ENCODE measurements around the gene STX10.

Gene STX10

GRCh38 chr19:13164343-13165161 is 14.4 kb upstream of the STX10 start:
- no peaks in the 10 kb centered on the region for H3K9me2 ChIP-seq (ENCODE audit: low read depth, low read length)
- no peaks in the 10 kb centered on the region for H3K27me3 ChIP-seq (ENCODE audit: insufficient read depth, low read length)
- peak overlapping the region; percentile 55 for H3K4me2 ChIP-seq (ENCODE audit: low read length)
- H3K79me2 ChIP-seq (ENCODE audit: insufficient read depth, low read length) = no peaks in the 10 kb centered on the region
- no peak for TF ChIP-seq EZH2 (IDR thresholded peaks at IDR 0.05; ENCODE audit: borderline replicate concordance, low read length)
- TF ChIP-seq, protein P1, sequence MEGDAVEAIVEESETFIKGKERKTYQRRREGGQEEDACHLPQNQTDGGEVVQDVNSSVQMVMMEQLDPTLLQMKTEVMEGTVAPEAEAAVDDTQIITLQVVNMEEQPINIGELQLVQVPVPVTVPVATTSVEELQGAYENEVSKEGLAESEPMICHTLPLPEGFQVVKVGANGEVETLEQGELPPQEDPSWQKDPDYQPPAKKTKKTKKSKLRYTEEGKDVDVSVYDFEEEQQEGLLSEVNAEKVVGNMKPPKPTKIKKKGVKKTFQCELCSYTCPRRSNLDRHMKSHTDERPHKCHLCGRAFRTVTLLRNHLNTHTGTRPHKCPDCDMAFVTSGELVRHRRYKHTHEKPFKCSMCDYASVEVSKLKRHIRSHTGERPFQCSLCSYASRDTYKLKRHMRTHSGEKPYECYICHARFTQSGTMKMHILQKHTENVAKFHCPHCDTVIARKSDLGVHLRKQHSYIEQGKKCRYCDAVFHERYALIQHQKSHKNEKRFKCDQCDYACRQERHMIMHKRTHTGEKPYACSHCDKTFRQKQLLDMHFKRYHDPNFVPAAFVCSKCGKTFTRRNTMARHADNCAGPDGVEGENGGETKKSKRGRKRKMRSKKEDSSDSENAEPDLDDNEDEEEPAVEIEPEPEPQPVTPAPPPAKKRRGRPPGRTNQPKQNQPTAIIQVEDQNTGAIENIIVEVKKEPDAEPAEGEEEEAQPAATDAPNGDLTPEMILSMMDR (IDR thresholded peaks at IDR 0.05; ENCODE audit: low read length) = no peak
- H3K4me3 ChIP-seq (ENCODE audit: low read depth, low read length, poor library complexity, severe bottlenecking) = peak overlapping the region; percentile 29
- H3F3A ChIP-seq (ENCODE audit: insufficient read depth, low read length) = no peaks in the 10 kb centered on the region
- no peaks in the 10 kb centered on the region for H4K20me1 ChIP-seq (ENCODE audit: insufficient read depth, low read length)
- no peaks in the 10 kb centered on the region for H3K36me3 ChIP-seq (ENCODE audit: insufficient read depth, low read length)
- H2AFZ ChIP-seq (ENCODE audit: low read length) = no peak overlapping the region
- peak overlapping the region; percentile 63 for H3K27ac ChIP-seq (ENCODE audit: low read depth, low read length, poor library complexity, severe bottlenecking)
- 0 out of 2 replicates have a peak overlapping the region, but pooled peaks have one; percentile 15 for H3K9ac ChIP-seq (ENCODE audit: low read length)
- H3K9me3 ChIP-seq (ENCODE audit: low read length) = no peaks in the 10 kb centered on the region
- peaks cover 45% of the 10 kb centered on the region for H3K4me1 ChIP-seq (ENCODE audit: insufficient read depth, low read length, severe bottlenecking)

- Histone ChIP-seq H3K4me1 (ENCODE audit: insufficient read depth, low read length, severe bottlenecking) (peaks cover 45% of the 10 kb centered on the region), H3K9ac (ENCODE audit: low read length) (no peak overlapping the region)
- TF ChIP-seq, protein P1 (IDR thresholded peaks at IDR 0.05; ENCODE audit: low read length) = no peak
- TF ChIP-seq EZH2 (IDR thresholded peaks at IDR 0.05; ENCODE audit: borderline replicate concordance, low read length) = no peak
These were observed 13.6 kb upstream of the STX10 start for GRCh38 chr19:13163609-13164342.

GRCh38 chr19:13162724-13163608 is 12.8 kb upstream of the STX10 start:
- Histone ChIP-seq H2AFZ (ENCODE audit: low read length) (no peak overlapping the region), H3K4me2 (ENCODE audit: low read length) (peak overlapping the region; percentile 87), H3K9ac (ENCODE audit: low read length) (peak overlapping the region; percentile 62), H3K4me1 (ENCODE audit: insufficient read depth, low read length, severe bottlenecking) (peaks cover 43% of the 10 kb centered on the region), H3K27me3 (ENCODE audit: insufficient read depth, low read length) (no peaks in the 10 kb centered on the region), H3K9me3 (ENCODE audit: low read length) (no peaks in the 10 kb centered on the region), H3K4me3 (ENCODE audit: low read depth, low read length, poor library complexity, severe bottlenecking) (peak overlapping the region; percentile 61), H3K36me3 (ENCODE audit: insufficient read depth, low read length) (no peaks in the 10 kb centered on the region), H3K79me2 (ENCODE audit: insufficient read depth, low read length) (no peaks in the 10 kb centered on the region), H3K27ac (ENCODE audit: low read depth, low read length, poor library complexity, severe bottlenecking) (peak overlapping the region; percentile 63), H4K20me1 (ENCODE audit: insufficient read depth, low read length) (no peaks in the 10 kb centered on the region), H3K9me2 (ENCODE audit: low read depth, low read length) (no peaks in the 10 kb centered on the region), H3F3A (ENCODE audit: insufficient read depth, low read length) (no peaks in the 10 kb centered on the region)
- TF ChIP-seq, protein P1 (IDR thresholded peaks at IDR 0.05; ENCODE audit: low read length) = no peak

More at GRCh38 chr19:13163609-13164342, 13.6 kb upstream of the STX10 start:
- no peaks in the 10 kb centered on the region for H3K36me3 ChIP-seq (ENCODE audit: insufficient read depth, low read length)
- no peaks in the 10 kb centered on the region for H3K27me3 ChIP-seq (ENCODE audit: insufficient read depth, low read length)
- no peaks in the 10 kb centered on the region for H3K79me2 ChIP-seq (ENCODE audit: insufficient read depth, low read length)
- H3K4me3 ChIP-seq (ENCODE audit: low read depth, low read length, poor library complexity, severe bottlenecking) = peak overlapping the region; percentile 61
- H4K20me1 ChIP-seq (ENCODE audit: insufficient read depth, low read length) = no peaks in the 10 kb centered on the region
- no peaks in the 10 kb centered on the region for H3K9me2 ChIP-seq (ENCODE audit: low read depth, low read length)
- H3K9me3 ChIP-seq (ENCODE audit: low read length) = no peaks in the 10 kb centered on the region
- peak overlapping the region; percentile 87 for H3K4me2 ChIP-seq (ENCODE audit: low read length)
- peak overlapping the region; percentile 63 for H3K27ac ChIP-seq (ENCODE audit: low read depth, low read length, poor library complexity, severe bottlenecking)
- no peak overlapping the region for H2AFZ ChIP-seq (ENCODE audit: low read length)
- H3F3A ChIP-seq (ENCODE audit: insufficient read depth, low read length) = no peaks in the 10 kb centered on the region
